ENCODE measurements around the gene ZNF462.

GRCh38 chr9:106883626-106884190 is 20.7 kb downstream of the ZNF462 start:
- TF ChIP-seq CTCF (IDR thresholded peaks at IDR 0.05; ENCODE audit: low read depth, low read length) (no peak), EZH2phosphoT487 (IDR thresholded peaks at IDR 0.05; ENCODE audit: low read depth) (no peak)
